Suppressor macrophage treated with lipopolysaccharide for 1 hour (primary cell): ENCODE measurements around the gene LYZL1.
"Not testable (repeated sequence)": the region's sequence is repeated elsewhere in the genome, so short reads cannot be mapped to it uniquely, and the experiment has no call there.

Experiments used
- DNase-seq, 3 donors: peaks; one replicate each; pipeline ENCODE4 v3.0.0-alpha.2; 2020 to 2022

Gene LYZL1

DNA sequence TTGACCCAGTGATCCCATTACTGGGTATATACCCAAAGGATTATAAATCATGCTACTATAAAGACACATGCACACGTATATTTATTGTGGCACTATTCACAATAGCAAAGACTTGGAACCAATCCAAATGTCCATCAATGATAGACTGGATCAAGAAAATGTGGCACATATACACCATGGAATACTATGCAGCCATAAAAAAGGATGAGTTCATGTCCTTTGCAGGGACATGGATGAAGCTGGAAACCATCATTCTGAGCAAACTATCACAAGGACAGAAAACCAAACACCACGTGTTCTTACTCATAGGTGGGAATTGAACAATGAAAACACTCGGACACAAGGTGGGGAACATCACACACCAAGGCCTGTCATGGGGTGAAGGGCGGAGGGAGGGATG, 48.7 kb downstream of the LYZL1 start:
- not testable (repeated sequence) for DNase-seq

DNA sequence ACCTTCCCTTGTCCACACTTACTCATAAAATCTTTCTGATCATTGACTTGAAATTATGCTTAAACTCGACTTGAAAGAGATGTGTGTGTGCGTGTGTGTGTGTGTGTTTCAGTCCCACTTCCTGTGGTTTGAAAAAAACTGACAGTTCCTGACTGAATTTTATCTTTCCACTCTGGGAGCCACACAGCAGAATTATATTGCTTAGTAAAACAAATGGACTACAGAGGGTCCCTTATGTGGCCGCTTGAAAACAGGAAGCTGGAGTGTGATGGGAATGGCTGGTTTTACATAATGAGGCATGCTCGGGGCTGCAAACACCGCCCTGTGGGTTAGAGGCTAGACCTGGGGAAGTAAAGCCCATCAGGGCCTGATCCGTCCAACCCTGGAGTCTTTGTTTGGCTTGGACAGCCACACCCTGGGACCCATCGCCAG, 54.8 kb downstream of the LYZL1 start:
- peak in 2 of 3 donors; percentile 30 to 40 for DNase-seq

DNA sequence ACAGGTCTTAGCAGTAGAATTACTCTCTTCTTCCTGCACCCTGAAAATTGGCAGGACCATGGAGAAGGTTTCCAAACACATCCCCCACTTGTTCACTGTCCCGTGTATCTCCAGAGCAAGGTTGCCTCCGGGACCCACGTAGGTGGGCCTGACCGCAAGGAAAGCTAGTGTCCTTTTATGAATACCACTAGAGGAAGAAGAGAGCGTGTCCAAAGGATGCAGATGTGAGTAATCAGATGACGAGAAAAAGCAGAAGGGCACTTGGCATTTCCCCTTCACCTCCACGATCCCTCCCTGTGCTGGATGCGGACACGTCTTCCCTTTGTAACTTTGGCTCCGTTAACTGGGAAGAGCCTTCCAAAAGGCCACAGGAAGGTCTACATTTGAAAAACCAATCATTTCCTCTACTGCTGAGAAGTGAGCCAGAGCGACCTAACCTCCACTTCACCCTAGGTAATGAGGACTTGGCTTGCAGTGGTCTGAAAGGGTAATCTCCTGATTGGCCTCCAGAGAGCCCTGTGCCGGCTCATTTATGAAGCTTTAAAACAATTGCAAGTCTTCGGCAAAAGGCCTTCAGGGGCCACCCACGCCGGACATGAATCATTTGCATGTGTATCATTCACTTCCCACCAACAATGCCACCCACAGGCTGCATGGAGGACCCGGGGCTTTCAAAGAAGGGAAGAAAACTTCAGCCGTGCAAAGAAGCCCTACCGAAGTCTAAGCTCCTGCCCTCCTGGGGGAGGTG, 55.4 kb downstream of the LYZL1 start:
- DNase-seq = peak; percentile 68 to 81 (median 76)

DNA sequence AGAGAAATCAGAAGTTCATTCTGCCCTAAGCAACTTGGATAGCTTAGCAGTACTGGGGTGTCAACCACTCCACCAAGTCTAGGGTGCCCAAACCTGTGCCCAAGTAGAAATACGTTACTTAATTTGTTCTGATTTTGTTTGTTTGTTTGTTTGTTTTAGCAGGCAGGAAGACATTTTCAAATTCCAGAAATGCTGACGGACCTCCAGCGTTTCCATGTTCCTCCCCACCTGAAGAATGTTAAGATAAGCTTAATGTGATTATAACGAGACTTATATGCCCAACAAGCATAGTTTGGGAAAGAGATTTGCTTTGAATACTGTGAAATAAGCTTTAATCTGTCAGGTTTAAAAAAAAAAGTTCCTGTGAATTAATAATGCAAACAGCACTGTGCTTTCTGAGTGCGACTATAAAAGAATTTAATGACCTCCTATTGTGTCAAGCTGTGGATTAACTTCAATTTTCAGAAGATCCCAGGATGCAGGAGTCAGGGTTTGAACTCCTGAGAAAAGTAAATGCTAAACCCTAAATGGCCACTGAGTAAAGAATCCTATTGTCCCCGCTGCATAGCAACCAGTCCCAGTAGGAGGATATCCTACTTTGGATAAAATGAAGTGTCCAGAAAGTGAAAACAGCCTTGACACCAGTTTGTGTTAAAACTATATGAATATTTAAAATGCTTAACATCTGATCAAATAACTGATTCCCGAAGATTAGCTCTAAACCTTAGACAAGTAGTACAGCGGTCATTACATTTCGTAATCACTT, 56.5 kb downstream of the LYZL1 start:
- DNase-seq = no peak

DNA sequence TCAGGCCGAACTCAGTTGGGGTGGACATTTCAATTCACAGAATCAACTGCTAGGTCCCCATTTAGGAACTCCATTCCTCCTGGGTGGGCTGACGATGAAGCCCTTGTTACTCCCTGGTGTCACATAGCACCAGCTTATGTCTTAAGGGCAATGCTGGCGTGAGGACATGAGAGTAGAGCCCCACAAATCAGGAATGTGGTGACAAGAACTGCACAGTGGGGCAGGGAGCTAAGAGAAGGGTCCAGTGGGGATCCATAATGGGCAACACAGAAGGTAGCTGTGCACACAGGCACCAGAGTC, 57.0 kb downstream of the LYZL1 start:
- no peak for DNase-seq

DNA sequence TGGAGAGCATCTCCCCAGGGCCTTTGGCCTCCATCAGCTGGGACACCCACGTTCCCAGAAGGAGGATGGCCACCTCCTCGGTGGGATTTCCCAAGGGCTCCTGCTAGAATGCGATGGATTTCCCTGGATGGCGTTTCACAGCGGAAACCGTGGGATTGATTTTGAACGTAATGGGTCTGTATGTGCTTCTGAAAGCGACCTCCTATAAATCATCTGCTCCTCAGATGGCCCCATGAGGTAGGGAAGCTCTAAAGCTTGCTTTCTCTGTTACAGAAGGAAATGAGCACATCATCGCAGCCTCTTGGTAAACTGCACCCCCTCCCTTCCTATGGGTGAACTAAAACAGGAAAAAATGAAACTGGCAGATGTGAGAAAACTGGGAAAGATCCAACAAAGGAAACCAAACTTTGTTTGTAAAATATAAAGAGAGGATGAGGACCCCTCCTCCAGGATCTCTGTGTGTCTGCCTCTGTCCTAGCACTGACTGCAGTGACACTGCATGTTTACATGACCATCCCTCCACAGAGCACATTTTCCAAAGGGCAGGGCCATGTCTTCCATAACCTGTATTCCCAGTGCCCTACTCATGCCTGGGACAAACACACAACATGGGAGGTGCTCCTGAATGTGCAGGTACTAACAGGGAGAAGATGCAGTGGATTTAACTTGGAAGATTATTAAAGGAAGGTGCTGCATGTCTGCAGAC, 57.6 kb downstream of the LYZL1 start:
- DNase-seq = peak in 2 of 3 donors; percentile 23 to 37

DNA sequence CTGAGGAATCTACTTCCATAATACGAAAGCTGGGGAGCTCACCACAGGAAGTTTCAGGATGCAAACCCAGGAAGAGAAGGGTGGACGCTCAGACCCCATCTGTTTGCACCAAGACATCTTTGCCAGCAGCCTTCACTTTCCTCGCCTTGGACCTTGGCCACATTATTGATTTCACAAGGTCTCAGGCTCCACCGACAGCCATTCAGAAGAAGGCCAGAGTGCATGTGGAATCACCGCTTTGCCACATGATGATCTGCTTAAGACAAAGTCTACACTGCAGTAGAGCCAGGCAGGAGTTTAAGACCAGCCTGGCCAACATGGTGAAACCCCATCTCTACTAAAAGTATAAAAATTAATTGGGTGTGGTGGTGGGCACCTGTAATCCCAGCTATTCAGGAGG, 60.0 kb downstream of the LYZL1 start:
- no peak for DNase-seq

DNA sequence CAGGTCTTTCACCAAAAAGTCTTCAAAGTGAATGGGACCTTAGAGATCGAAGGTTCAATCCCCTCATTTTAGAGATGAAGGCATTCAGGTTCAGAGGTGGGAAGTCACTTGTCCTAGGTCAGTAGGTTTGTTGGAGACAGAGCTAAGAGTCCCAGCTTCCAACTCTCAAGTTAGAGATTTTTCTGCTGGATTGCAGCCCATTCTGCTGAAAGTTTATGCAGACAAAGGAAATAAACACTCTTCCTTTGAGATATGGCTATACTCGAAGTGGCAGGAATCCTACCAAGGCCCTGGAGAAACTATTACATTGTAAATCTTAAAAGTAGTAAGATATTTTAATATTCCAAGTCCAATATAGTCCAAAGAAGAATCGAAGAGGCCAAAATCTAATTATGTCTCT, 64.4 kb downstream of the LYZL1 start:
- DNase-seq = no peak

DNA sequence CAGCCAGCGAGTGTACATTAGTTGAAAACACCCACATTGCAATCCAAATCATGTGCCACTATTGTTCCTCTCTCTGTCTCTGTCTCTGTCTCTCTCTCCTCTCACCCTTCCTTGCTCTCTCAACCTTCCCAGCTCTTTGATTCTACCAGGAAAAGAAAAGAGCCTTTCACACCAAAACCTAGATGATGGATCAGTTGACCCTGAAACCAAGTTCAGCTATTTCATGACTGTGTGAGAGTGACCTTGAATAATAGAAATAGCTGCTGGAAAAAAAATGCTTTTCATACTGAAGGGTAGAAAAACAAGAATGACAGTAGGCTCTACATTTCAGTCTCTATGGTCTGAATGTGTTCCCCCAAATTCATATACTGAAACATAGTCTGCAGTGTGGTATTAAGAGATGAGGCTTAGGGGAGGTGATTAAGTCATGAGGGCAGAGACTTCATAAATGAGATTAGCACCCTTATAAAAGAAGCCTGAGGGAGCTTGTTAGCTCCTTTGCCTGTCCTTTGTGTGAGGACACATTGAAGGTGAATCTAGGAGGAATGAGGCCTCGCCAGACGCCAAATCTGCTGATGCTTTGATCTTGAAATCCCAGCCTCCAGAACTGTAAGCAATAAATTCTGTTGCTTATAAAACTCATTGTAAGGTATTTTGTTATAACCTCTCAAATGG, 65.2 kb downstream of the LYZL1 start:
- no peak for DNase-seq

DNA sequence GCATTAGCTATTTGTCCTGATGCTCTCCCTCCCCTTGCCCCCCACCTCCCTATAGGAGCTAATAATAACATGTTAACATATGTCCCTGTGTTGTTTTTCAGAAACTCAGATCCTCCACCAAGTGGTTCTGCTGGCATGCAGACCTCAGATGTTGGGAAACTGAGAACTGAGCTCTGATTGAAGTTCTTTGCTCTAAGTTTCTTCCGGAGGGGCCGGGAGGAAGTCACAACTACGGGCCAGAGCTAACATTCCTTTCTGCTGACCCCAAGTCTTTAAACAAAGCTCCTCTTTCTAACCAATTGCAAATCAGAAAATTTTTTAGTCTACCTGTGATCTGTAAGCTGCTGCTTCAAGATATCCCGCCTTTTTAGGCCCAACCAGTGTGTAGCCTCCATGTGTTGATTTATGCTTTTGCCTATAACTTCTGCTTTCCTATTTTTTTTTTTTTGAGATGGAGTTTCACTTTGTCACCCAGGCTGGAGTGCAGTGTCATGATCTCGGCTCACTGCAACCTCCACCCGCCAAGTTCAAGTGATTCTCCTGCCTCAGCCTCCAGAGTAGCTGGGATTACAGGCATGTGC, 66.6 kb downstream of the LYZL1 start:
- DNase-seq = peak in 2 of 3 donors; percentile 10 to 16

DNA sequence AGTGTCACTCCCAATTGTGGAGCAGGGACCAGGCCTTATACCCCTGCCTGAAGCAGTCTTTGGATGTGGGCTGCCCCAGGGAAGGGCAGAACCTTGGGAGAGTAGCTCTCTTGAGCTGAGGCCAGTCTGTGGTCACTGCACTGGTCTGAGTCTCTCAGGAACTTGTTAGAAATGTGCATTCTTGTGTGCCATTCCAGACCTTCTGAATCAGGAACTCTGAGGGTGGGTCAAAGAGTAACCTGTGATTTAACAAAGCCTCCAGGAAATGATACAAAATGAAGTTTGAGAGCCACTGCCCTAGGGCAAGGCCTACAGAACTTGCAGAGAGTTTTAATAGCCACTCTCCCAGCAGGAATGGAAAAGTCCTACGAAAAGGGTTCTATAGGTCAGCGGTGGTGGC, 68.1 kb downstream of the LYZL1 start:
- DNase-seq = no peak

DNA sequence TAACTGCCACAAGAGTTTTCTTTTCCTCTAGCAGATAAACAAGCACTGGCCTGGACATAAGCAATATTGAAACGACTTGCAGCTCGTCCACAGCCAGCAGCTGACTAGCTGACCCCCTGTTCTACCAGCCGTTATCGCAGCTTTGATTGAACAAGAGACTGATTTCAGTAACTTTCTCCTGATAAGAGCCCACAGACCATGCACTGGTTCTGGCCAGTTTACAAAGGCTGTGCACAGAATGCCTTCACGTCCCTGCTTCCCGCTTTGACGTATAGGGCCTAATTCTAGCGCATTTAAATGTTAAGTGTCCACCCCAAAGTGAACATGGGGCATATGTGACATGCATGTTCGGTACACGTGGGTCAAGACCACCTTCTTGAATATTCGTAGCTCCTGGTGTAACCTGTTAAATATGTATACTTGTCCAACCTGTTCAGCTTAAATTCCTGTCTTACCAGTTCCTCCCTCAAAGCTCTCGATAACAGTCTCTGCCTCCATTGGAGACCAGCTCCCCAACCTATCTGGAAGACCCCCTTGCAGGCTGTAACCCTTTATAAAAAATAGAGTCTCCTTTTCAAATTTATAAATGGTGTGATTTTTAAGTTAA, 69.2 kb downstream of the LYZL1 start:
- DNase-seq = no peak

DNA sequence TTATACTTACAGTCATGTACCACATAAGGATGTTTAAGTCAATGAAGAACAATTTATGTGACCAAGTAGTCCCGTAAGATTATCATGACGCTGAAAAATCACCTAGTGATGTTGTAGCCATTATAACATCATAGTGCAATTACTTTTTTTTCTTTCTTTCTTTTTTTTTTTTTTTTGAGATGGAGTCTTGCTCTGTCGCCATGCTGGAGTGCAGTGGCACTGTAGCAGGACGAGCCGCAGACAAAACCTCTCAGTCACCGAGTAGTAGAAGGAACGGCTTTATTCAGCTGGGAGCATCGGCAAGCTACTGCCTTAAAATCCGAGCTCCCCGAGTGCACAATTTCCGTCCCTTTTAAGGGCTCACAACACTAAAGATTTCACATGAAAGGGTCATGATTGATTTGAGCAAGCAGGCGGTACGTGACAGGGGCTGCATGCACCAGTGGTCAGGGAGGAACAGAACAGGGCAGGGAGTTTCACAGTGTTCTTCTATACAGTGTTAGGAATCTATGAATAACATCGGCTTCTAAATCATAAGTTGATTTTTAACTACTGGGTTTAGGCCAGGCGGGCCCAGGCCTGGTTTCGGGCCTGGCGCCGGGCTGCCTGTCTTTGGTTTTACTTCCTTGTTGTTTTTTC, 71.5 kb downstream of the LYZL1 start:
- not testable (repeated sequence) for DNase-seq
